Measurements from ENCODE around the gene HIPK1. TPM values are rescaled to one million over a fixed set of nuclear protein-coding genes. Genes with fewer than 3 reads are reported as not detected.

HIPK1 gene
- total RNA-seq, 4 donors from 2014 or later: 64.8 to 92.3 (median 76.9) TPM

GRCh38 chr1:113935970-113936369 is 6.8 kb downstream of the HIPK1 start:
- WGBS, 2 donors (ENCODE audit: low coverage in 1 of 2): 91 to 100% methylated on average over 1 of the region's 1 CpG

GRCh38 chr1:113937146-113937545 is 8.0 kb downstream of the HIPK1 start:
- H3K4me1 ChIP-seq: peaks cover 0 to 79% (median 22%) of the 10 kb centered on the region in 3 donors
- 42 to 50% methylated on average over 1 of the region's 1 CpG for WGBS, 2 donors (ENCODE audit: low coverage in 1 of 2)
- ATAC-seq: no peak
- no peak overlapping the region for H3K27ac ChIP-seq
- peaks cover 0 to 20% of the 10 kb centered on the region in 2 donors for H3K36me3 ChIP-seq
- H3K9me3 ChIP-seq: no peaks in the 10 kb centered on the region
- no peaks in the 10 kb centered on the region for H3K27me3 ChIP-seq
- no peak for TF ChIP-seq CTCF (IDR thresholded peaks at IDR 0.05)
- no peak for TF ChIP-seq POLR2AphosphoS5 (IDR thresholded peaks at IDR 0.05)
- no peak for TF ChIP-seq POLR2A (IDR thresholded peaks at IDR 0.05)
- TF ChIP-seq EP300 (IDR thresholded peaks at IDR 0.05): no peak
- H3K4me3 ChIP-seq: no peak overlapping the region

More at GRCh38 chr1:113935970-113936369, 6.8 kb downstream of the HIPK1 start:
- H3K27ac ChIP-seq: no peak overlapping the region
- no peak for ATAC-seq
- TF ChIP-seq CTCF (IDR thresholded peaks at IDR 0.05) (no peak), POLR2A (IDR thresholded peaks at IDR 0.05) (no peak), EP300 (IDR thresholded peaks at IDR 0.05) (no peak), POLR2AphosphoS5 (IDR thresholded peaks at IDR 0.05) (no peak)
- no peaks in the 10 kb centered on the region for H3K9me3 ChIP-seq
- H3K36me3 ChIP-seq: peaks cover 0 to 8% of the 10 kb centered on the region in 2 donors
- no peaks in the 10 kb centered on the region for H3K27me3 ChIP-seq
- H3K4me1 ChIP-seq: peaks cover 0 to 88% (median 29%) of the 10 kb centered on the region in 3 donors
- no peak overlapping the region for H3K4me3 ChIP-seq

- H3K36me3 ChIP-seq: peaks cover 0 to 20% of the 10 kb centered on the region in 2 donors
- TF ChIP-seq CTCF (IDR thresholded peaks at IDR 0.05): no peak
- no peak for TF ChIP-seq POLR2AphosphoS5 (IDR thresholded peaks at IDR 0.05)
- no peak for TF ChIP-seq EP300 (IDR thresholded peaks at IDR 0.05)
- TF ChIP-seq POLR2A (IDR thresholded peaks at IDR 0.05): no peak
- H3K4me3 ChIP-seq: no peak overlapping the region
- ATAC-seq: no peak
- H3K27ac ChIP-seq: no peak overlapping the region
- peaks cover 0 to 79% (median 12%) of the 10 kb centered on the region in 3 donors for H3K4me1 ChIP-seq
- no peaks in the 10 kb centered on the region for H3K9me3 ChIP-seq
- H3K27me3 ChIP-seq: no peaks in the 10 kb centered on the region
- 11 to 69% methylated on average over 1 to 2 of the region's 5 CpGs for WGBS, 2 donors (ENCODE audit: low coverage in 1 of 2)
Measured at GRCh38 chr1:113938192-113938591, 9.1 kb downstream of the HIPK1 start.

GRCh38 chr1:113940365-113941244 is 11.5 kb downstream of the HIPK1 start:
- no peak for TF ChIP-seq POLR2A (IDR thresholded peaks at IDR 0.05)
- TF ChIP-seq POLR2AphosphoS5 (IDR thresholded peaks at IDR 0.05): no peak
- no peak for TF ChIP-seq EP300 (IDR thresholded peaks at IDR 0.05)
- TF ChIP-seq CTCF (IDR thresholded peaks at IDR 0.05): no peak
- H3K27me3 ChIP-seq: no peaks in the 10 kb centered on the region
- H3K36me3 ChIP-seq: peaks cover 0 to 24% of the 10 kb centered on the region in 2 donors
- no peak for ATAC-seq
- no peaks in the 10 kb centered on the region for H3K9me3 ChIP-seq
- WGBS, 2 donors (ENCODE audit: low coverage in 1 of 2): 76 to 89% methylated on average over 10 to 12 of the region's 16 CpGs
- no peak overlapping the region for H3K27ac ChIP-seq
- no peak overlapping the region for H3K4me3 ChIP-seq
- H3K4me1 ChIP-seq: peaks cover 0 to 70% (median 9%) of the 10 kb centered on the region in 3 donors

- no peaks in the 10 kb centered on the region for H3K9me3 ChIP-seq
- TF ChIP-seq POLR2A (IDR thresholded peaks at IDR 0.05): no peak
- no peak for TF ChIP-seq POLR2AphosphoS5 (IDR thresholded peaks at IDR 0.05)
- no peak for TF ChIP-seq CTCF (IDR thresholded peaks at IDR 0.05)
- no peak for TF ChIP-seq EP300 (IDR thresholded peaks at IDR 0.05)
- no peak for ATAC-seq
- H3K27me3 ChIP-seq: no peaks in the 10 kb centered on the region
- peaks cover 0 to 73% (median 13%) of the 10 kb centered on the region in 3 donors for H3K4me1 ChIP-seq
- H3K27ac ChIP-seq: no peak overlapping the region
- no peak overlapping the region for H3K4me3 ChIP-seq
- H3K36me3 ChIP-seq: peaks cover 0 to 24% of the 10 kb centered on the region in 2 donors
- WGBS, 2 donors (ENCODE audit: low coverage in 1 of 2): 66 to 81% methylated on average over 5 to 7 of the region's 7 CpGs
Measured at GRCh38 chr1:113941245-113941559, 12.1 kb downstream of the HIPK1 start.

Data from gastroesophageal sphincter (tissue), 4 donors.